KOPT-K1 (cell line): ENCODE results near the gene AIP.

Experiments used
- H3K27ac ChIP-seq: fragments of 200-600 bp; sonication (generic); 2 replicates; pipeline ENCODE4 v1.5.1; 2016; ENCODE audit warnings: antibody characterized with exemption, mild to moderate bottlenecking, low read depth, low read length; ENCODE audit not compliant: poor library complexity, severe bottlenecking
- H3K36me3 ChIP-seq: fragments of 200-600 bp; sonication (generic); 2 replicates; pipeline ENCODE4 v1.5.1; 2017; ENCODE audit warnings: antibody characterized with exemption, mild to moderate bottlenecking, low read length, moderate library complexity; ENCODE audit not compliant: insufficient read depth
- H3K9me3 ChIP-seq: fragments of 200-600 bp; sonication (generic); 2 replicates; pipeline ENCODE4 v1.5.1; 2017; ENCODE audit warnings: antibody characterized with exemption, low read length, mild to moderate bottlenecking; ENCODE audit not compliant: insufficient read depth, poor library complexity, severe bottlenecking

AIP gene

GRCh38 chr11:67482827-67483798 is at the start of gene AIP:
AIP (plus strand) TSS chr11:67483026; CDS start chr11:67483159, 133 bp downstream.
- Histone ChIP-seq H3K27ac (peak within 1 kb of the TSS; percentile 99), H3K36me3 (peaks cover 18% of the 10 kb centered on the region), H3K9me3 (no peaks in the 10 kb centered on the region)

GRCh38 chr11:67433536-67434394 is 49.1 kb upstream of the AIP start:
- peaks cover 69% of the 10 kb centered on the region for H3K36me3 ChIP-seq
- no peaks in the 10 kb centered on the region for H3K9me3 ChIP-seq
- peak overlapping the region; percentile 11 for H3K27ac ChIP-seq

- Histone ChIP-seq H3K9me3 (no peaks in the 10 kb centered on the region), H3K36me3 (peaks cover 67% of the 10 kb centered on the region), H3K27ac (no peak overlapping the region)
Observed at GRCh38 chr11:67434395-67434881, 48.4 kb upstream of the AIP start.

GRCh38 chr11:67435031-67435726 is 47.6 kb upstream of the AIP start:
- Histone ChIP-seq H3K27ac (peak overlapping the region; percentile 100), H3K36me3 (peaks cover 60% of the 10 kb centered on the region), H3K9me3 (no peaks in the 10 kb centered on the region)

- H3K9me3 ChIP-seq: no peaks in the 10 kb centered on the region
- H3K27ac ChIP-seq: peak overlapping the region; percentile 100
- H3K36me3 ChIP-seq: peaks cover 54% of the 10 kb centered on the region
Observed at GRCh38 chr11:67435727-67436458, 46.9 kb upstream of the AIP start.

GRCh38 chr11:67436459-67437081 is 46.3 kb upstream of the AIP start:
- peaks cover 49% of the 10 kb centered on the region for H3K36me3 ChIP-seq

GRCh38 chr11:67437082-67437808 is 45.6 kb upstream of the AIP start, which contains the start of gene PTPRCAP:
PTPRCAP (minus strand) TSS chr11:67437682; CDS start chr11:67437619, 63 bp downstream.
- H3K27ac ChIP-seq: peak within 1 kb of the TSS; percentile 100
- peaks cover 42% of the 10 kb centered on the region for H3K36me3 ChIP-seq
- no peaks in the 10 kb centered on the region for H3K9me3 ChIP-seq

More at GRCh38 chr11:67436459-67437081, 46.3 kb upstream of the AIP start:
- Histone ChIP-seq H3K27ac (peak overlapping the region; percentile 100), H3K9me3 (no peaks in the 10 kb centered on the region)

GRCh38 chr11:67437809-67438157 is 45.0 kb upstream of the AIP start:
- no peaks in the 10 kb centered on the region for H3K9me3 ChIP-seq
- peaks cover 36% of the 10 kb centered on the region for H3K36me3 ChIP-seq
- peak overlapping the region; percentile 100 for H3K27ac ChIP-seq

GRCh38 chr11:67438158-67438902 is 44.5 kb upstream of the AIP start:
- no peaks in the 10 kb centered on the region for H3K9me3 ChIP-seq
- H3K36me3 ChIP-seq: peaks cover 31% of the 10 kb centered on the region
- peak overlapping the region; percentile 100 for H3K27ac ChIP-seq

- Histone ChIP-seq H3K27ac (peak overlapping the region; percentile 100), H3K36me3 (peaks cover 19% of the 10 kb centered on the region), H3K9me3 (no peaks in the 10 kb centered on the region)
Observed at GRCh38 chr11:67439321-67440228, 43.3 kb upstream of the AIP start.

GRCh38 chr11:67440229-67441097 is 42.4 kb upstream of the AIP start:
- Histone ChIP-seq H3K9me3 (no peaks in the 10 kb centered on the region), H3K27ac (peak overlapping the region; percentile 100), H3K36me3 (peaks cover 10% of the 10 kb centered on the region)
